HEK293 (cell line): ENCODE measurements around the gene NRIP2.

ENCODE experiments used
- GLI2 ChIP-seq: fragments of 450-650 bp; formaldehyde crosslinking; IDR thresholded peaks from 2 replicates; pipeline ENCODE4; 2017; ENCODE audit warnings: missing biosample characterization, missing genetic modification characterization, low read depth, borderline replicate concordance
- KLF1 ChIP-seq: fragments of 450-650 bp; formaldehyde crosslinking; IDR thresholded peaks from 2 replicates; pipeline ENCODE4 v1.5.1; 2016; ENCODE audit warnings: missing biosample characterization, missing genetic modification characterization
- KLF17 ChIP-seq: fragments of 450-650 bp; formaldehyde crosslinking; IDR thresholded peaks from 2 replicates; pipeline ENCODE4 v1.5.1; 2016; ENCODE audit warnings: missing biosample characterization, missing genetic modification characterization
- OVOL3 ChIP-seq: fragments of 450-650 bp; formaldehyde crosslinking; IDR thresholded peaks from 2 replicates; pipeline ENCODE4 v1.5.1; 2016; ENCODE audit warnings: missing biosample characterization, missing genetic modification characterization
- SCRT1 ChIP-seq: fragments of 450-650 bp; formaldehyde crosslinking; IDR thresholded peaks from 2 replicates; pipeline ENCODE4 v1.5.1; 2016; ENCODE audit warnings: missing biosample characterization, missing genetic modification characterization, borderline replicate concordance
- ZBTB17 ChIP-seq: fragments of 450-650 bp; formaldehyde crosslinking; IDR thresholded peaks from 2 replicates; pipeline ENCODE4 v1.5.1; 2016; ENCODE audit warnings: missing biosample characterization, missing genetic modification characterization
- ZBTB8A ChIP-seq: fragments of 450-650 bp; formaldehyde crosslinking; IDR thresholded peaks from 2 replicates; pipeline ENCODE4 v1.5.1; 2016; ENCODE audit warnings: missing biosample characterization, missing genetic modification characterization
- ZNF10 ChIP-seq: fragments of 450-650 bp; formaldehyde crosslinking; IDR thresholded peaks from 2 replicates; pipeline ENCODE4 v1.5.1; 2017; ENCODE audit warnings: missing biosample characterization, missing genetic modification characterization
- ZNF580 ChIP-seq: fragments of 450-650 bp; formaldehyde crosslinking; IDR thresholded peaks from 2 replicates; pipeline ENCODE4 v1.5.1; 2016; ENCODE audit warnings: missing biosample characterization, missing genetic modification characterization
- ZNF610 ChIP-seq: fragments of 450-650 bp; formaldehyde crosslinking; IDR thresholded peaks from 2 replicates; pipeline ENCODE4 v1.5.1; 2016; ENCODE audit warnings: missing biosample characterization, missing genetic modification characterization, borderline replicate concordance
- ZSCAN16 ChIP-seq: fragments of 450-650 bp; formaldehyde crosslinking; IDR thresholded peaks from 2 replicates; pipeline ENCODE4 v1.5.1; 2016; ENCODE audit warnings: missing biosample characterization, missing genetic modification characterization
- ZSCAN5A ChIP-seq: fragments of 450-650 bp; formaldehyde crosslinking; IDR thresholded peaks from 2 replicates; pipeline ENCODE4 v1.5.1; 2016; ENCODE audit warnings: missing biosample characterization, missing genetic modification characterization
- TF ChIP-seq, protein P1 (sequence below): fragments of 450-650 bp; formaldehyde crosslinking; IDR thresholded peaks from 2 replicates; pipeline ENCODE4 v1.5.1; 2016; ENCODE audit warnings: missing biosample characterization, missing genetic modification characterization, borderline replicate concordance
- TF ChIP-seq, protein P2 (sequence below): fragments of 450-650 bp; formaldehyde crosslinking; IDR thresholded peaks from 2 replicates; pipeline ENCODE4 v1.5.1; 2016; ENCODE audit warnings: missing biosample characterization, missing genetic modification characterization
- TF ChIP-seq, protein P3 (sequence below): fragments of 450-650 bp; formaldehyde crosslinking; conservative IDR thresholded peaks from 2 replicates; pipeline ENCODE4 v1.5.1; 2016; ENCODE audit warnings: low read depth, missing biosample characterization, missing genetic modification characterization
- TF ChIP-seq, protein P4 (sequence below): fragments of 450-650 bp; formaldehyde crosslinking; IDR thresholded peaks from 2 replicates; pipeline ENCODE4 v1.5.1; 2016; ENCODE audit warnings: missing biosample characterization, missing genetic modification characterization
- TF ChIP-seq, protein P5 (sequence below): fragments of 450-650 bp; formaldehyde crosslinking; IDR thresholded peaks from 2 replicates; pipeline ENCODE4 v1.5.1; 2016; ENCODE audit warnings: missing biosample characterization, missing genetic modification characterization

NRIP2 gene

DNA sequence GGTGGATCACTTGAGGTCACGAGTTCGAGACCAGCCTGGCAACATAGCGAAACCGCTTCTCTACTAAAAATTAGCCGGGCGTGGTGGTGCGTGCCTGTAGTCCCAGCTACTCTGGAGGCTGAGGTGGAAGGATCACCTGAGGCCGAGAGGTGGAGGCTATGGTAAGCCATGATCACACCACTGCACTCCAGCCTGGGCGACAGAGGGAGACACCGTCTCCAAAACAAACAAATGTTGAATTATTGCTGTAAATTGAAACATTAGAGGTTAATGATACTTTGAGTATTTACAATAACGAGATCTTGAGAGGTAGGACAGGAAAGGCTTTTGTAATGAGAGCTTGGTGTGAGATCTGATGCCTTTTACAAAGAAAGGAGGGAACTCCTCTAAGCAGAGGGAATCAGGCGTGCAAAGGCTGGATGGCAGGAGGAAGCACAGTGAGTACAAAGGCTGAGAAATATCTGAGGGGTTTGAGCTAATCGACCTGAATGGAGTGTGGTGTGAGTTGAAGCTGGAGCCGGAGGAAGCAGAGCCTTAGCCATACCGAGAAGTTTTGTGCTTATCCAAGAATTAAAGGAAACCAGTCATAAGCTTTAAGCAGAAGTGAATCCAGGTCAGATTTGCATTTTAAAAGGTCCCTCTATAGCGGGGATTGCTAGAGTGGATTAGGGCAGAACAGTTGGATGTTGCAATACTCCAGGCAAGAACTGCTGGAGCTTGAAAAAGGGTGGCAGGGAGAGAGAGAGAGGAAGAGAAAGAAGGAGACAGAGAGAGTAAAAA is 43.3 kb upstream of the NRIP2 start (continued):
- TF ChIP-seq, protein P1, sequence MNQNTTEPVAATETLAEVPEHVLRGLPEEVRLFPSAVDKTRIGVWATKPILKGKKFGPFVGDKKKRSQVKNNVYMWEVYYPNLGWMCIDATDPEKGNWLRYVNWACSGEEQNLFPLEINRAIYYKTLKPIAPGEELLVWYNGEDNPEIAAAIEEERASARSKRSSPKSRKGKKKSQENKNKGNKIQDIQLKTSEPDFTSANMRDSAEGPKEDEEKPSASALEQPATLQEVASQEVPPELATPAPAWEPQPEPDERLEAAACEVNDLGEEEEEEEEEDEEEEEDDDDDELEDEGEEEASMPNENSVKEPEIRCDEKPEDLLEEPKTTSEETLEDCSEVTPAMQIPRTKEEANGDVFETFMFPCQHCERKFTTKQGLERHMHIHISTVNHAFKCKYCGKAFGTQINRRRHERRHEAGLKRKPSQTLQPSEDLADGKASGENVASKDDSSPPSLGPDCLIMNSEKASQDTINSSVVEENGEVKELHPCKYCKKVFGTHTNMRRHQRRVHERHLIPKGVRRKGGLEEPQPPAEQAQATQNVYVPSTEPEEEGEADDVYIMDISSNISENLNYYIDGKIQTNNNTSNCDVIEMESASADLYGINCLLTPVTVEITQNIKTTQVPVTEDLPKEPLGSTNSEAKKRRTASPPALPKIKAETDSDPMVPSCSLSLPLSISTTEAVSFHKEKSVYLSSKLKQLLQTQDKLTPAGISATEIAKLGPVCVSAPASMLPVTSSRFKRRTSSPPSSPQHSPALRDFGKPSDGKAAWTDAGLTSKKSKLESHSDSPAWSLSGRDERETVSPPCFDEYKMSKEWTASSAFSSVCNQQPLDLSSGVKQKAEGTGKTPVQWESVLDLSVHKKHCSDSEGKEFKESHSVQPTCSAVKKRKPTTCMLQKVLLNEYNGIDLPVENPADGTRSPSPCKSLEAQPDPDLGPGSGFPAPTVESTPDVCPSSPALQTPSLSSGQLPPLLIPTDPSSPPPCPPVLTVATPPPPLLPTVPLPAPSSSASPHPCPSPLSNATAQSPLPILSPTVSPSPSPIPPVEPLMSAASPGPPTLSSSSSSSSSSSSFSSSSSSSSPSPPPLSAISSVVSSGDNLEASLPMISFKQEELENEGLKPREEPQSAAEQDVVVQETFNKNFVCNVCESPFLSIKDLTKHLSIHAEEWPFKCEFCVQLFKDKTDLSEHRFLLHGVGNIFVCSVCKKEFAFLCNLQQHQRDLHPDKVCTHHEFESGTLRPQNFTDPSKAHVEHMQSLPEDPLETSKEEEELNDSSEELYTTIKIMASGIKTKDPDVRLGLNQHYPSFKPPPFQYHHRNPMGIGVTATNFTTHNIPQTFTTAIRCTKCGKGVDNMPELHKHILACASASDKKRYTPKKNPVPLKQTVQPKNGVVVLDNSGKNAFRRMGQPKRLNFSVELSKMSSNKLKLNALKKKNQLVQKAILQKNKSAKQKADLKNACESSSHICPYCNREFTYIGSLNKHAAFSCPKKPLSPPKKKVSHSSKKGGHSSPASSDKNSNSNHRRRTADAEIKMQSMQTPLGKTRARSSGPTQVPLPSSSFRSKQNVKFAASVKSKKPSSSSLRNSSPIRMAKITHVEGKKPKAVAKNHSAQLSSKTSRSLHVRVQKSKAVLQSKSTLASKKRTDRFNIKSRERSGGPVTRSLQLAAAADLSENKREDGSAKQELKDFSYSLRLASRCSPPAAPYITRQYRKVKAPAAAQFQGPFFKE, result 0 out of 2 replicates have a peak, but pooled peaks have one; percentile 31
- TF ChIP-seq ZNF580 (tag by site-specific recombination) (peak; percentile 88), ZSCAN16 (no peak), ZNF610 (tag by site-specific recombination) (0 out of 2 replicates have a peak, but pooled peaks have one; percentile 19), ZBTB8A (tag by site-specific recombination) (peak; percentile 29; the same call in 1 of the 2 replicates), ZBTB17 (tag by site-specific recombination) (peak; percentile 92), SCRT1 (tag by site-specific recombination) (peak; percentile 36; the same call in 1 of the 2 replicates), KLF1 (tag by site-specific recombination) (peak; percentile 37; the same call in 1 of the 2 replicates), GLI2 (no peak), ZNF10 (tag by site-specific recombination) (peak; percentile 8; the same call in 1 of the 2 replicates), OVOL3 (0 out of 2 replicates have a peak, but pooled peaks have one; percentile 19), KLF17 (tag by site-specific recombination) (peak; percentile 77), ZSCAN5A (0 out of 2 replicates have a peak, but pooled peaks have one; percentile 26)
- TF ChIP-seq, protein P2, sequence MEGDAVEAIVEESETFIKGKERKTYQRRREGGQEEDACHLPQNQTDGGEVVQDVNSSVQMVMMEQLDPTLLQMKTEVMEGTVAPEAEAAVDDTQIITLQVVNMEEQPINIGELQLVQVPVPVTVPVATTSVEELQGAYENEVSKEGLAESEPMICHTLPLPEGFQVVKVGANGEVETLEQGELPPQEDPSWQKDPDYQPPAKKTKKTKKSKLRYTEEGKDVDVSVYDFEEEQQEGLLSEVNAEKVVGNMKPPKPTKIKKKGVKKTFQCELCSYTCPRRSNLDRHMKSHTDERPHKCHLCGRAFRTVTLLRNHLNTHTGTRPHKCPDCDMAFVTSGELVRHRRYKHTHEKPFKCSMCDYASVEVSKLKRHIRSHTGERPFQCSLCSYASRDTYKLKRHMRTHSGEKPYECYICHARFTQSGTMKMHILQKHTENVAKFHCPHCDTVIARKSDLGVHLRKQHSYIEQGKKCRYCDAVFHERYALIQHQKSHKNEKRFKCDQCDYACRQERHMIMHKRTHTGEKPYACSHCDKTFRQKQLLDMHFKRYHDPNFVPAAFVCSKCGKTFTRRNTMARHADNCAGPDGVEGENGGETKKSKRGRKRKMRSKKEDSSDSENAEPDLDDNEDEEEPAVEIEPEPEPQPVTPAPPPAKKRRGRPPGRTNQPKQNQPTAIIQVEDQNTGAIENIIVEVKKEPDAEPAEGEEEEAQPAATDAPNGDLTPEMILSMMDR, result peak; percentile 19; the same call in 1 of the 2 replicates
- TF ChIP-seq, protein P3, sequence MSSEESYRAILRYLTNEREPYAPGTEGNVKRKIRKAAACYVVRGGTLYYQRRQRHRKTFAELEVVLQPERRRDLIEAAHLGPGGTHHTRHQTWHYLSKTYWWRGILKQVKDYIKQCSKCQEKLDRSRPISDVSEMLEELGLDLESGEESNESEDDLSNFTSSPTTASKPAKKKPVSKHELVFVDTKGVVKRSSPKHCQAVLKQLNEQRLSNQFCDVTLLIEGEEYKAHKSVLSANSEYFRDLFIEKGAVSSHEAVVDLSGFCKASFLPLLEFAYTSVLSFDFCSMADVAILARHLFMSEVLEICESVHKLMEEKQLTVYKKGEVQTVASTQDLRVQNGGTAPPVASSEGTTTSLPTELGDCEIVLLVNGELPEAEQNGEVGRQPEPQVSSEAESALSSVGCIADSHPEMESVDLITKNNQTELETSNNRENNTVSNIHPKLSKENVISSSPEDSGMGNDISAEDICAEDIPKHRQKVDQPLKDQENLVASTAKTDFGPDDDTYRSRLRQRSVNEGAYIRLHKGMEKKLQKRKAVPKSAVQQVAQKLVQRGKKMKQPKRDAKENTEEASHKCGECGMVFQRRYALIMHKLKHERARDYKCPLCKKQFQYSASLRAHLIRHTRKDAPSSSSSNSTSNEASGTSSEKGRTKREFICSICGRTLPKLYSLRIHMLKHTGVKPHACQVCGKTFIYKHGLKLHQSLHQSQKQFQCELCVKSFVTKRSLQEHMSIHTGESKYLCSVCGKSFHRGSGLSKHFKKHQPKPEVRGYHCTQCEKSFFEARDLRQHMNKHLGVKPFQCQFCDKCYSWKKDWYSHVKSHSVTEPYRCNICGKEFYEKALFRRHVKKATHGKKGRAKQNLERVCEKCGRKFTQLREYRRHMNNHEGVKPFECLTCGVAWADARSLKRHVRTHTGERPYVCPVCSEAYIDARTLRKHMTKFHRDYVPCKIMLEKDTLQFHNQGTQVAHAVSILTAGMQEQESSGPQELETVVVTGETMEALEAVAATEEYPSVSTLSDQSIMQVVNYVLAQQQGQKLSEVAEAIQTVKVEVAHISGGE, result no peak
- TF ChIP-seq, protein P4, sequence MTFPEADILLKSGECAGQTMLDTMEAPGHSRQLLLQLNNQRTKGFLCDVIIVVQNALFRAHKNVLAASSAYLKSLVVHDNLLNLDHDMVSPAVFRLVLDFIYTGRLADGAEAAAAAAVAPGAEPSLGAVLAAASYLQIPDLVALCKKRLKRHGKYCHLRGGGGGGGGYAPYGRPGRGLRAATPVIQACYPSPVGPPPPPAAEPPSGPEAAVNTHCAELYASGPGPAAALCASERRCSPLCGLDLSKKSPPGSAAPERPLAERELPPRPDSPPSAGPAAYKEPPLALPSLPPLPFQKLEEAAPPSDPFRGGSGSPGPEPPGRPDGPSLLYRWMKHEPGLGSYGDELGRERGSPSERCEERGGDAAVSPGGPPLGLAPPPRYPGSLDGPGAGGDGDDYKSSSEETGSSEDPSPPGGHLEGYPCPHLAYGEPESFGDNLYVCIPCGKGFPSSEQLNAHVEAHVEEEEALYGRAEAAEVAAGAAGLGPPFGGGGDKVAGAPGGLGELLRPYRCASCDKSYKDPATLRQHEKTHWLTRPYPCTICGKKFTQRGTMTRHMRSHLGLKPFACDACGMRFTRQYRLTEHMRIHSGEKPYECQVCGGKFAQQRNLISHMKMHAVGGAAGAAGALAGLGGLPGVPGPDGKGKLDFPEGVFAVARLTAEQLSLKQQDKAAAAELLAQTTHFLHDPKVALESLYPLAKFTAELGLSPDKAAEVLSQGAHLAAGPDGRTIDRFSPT, result no peak
- TF ChIP-seq, protein P5, sequence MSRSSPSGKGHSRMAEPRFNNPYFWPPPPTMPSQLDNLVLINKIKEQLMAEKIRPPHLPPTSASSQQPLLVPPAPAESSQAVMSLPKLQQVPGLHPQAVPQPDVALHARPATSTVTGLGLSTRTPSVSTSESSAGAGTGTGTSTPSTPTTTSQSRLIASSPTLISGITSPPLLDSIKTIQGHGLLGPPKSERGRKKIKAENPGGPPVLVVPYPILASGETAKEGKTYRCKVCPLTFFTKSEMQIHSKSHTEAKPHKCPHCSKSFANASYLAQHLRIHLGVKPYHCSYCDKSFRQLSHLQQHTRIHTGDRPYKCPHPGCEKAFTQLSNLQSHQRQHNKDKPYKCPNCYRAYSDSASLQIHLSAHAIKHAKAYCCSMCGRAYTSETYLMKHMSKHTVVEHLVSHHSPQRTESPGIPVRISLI (tag by site-specific recombination), result no peak
